Mesenchymal stem cell (in vitro differentiated cells and primary cell): Measurements from ENCODE around the gene FAM216A.

Experiments used
- DNase-seq: peaks from one replicate; pipeline ENCODE4 v3.0.0-alpha.2; 2013
- H2AFZ ChIP-seq: one replicate; pipeline ENCODE4 v1.6.1; 2013; ENCODE audit warnings: low read depth, mild to moderate bottlenecking, control low read depth, inconsistent platforms, low read length, moderate library complexity
- H2AK5ac ChIP-seq: 2 replicates; pipeline ENCODE4 v1.6.1; 2013; ENCODE audit warnings: low read length, moderate library complexity, mild to moderate bottlenecking, inconsistent platforms; ENCODE audit not compliant: severe bottlenecking
- H2BK120ac ChIP-seq: one replicate; pipeline ENCODE4 v1.6.1; 2013; ENCODE audit warnings: low read depth, mild to moderate bottlenecking, inconsistent platforms, low read length, moderate library complexity
- H2BK12ac ChIP-seq, 2 experiments: one replicate each; pipeline ENCODE4 v1.6.1; 2013; ENCODE audit warnings: inconsistent platforms in 2 of 2, low read length in 2 of 2, mild to moderate bottlenecking in 2 of 2, moderate library complexity in 2 of 2, control low read depth in 1 of 2
- H2BK15ac ChIP-seq: one replicate; pipeline ENCODE4 v1.6.1; 2013; ENCODE audit warnings: mild to moderate bottlenecking, low read depth, inconsistent platforms; ENCODE audit not compliant: poor library complexity, severe bottlenecking
- H2BK5ac ChIP-seq: 2 replicates; pipeline ENCODE4 v1.6.1; 2013; ENCODE audit warnings: low read depth, mild to moderate bottlenecking, low read length, control low read depth, inconsistent platforms; ENCODE audit not compliant: poor library complexity, severe bottlenecking
- H3K14ac ChIP-seq, 2 experiments: one replicate each; pipeline ENCODE4 v1.6.1; 2013; ENCODE audit warnings: inconsistent platforms in 2 of 2, low read length in 2 of 2, control low read depth in 1 of 2, mild to moderate bottlenecking in 1 of 2, moderate library complexity in 1 of 2
- H3K18ac ChIP-seq, 2 experiments: one replicate each; pipeline ENCODE4 v1.6.1; 2013; ENCODE audit warnings: inconsistent platforms in 2 of 2, low read length in 2 of 2, control low read depth in 1 of 2, low read depth in 1 of 2, mild to moderate bottlenecking in 1 of 2
- H3K23ac ChIP-seq, 2 experiments: one replicate each; pipeline ENCODE4 v1.6.1; 2013; ENCODE audit warnings: inconsistent platforms in 2 of 2, low read length in 2 of 2, mild to moderate bottlenecking in 2 of 2, moderate library complexity in 2 of 2, control low read depth in 1 of 2
- H3K27ac ChIP-seq: 2 replicates; pipeline ENCODE4 v1.5.1; 2013; ENCODE audit warnings: mild to moderate bottlenecking, moderate library complexity, low read length, control low read depth, inconsistent platforms; ENCODE audit not compliant: poor library complexity, severe bottlenecking
- H3K27me3 ChIP-seq, 2 experiments: 2 replicates each; pipeline versions ENCODE4 v1.6.1 to v1.7.0; 2013; ENCODE audit warnings: low read length in 2 of 2, mild to moderate bottlenecking in 2 of 2, moderate library complexity in 2 of 2, control low read depth in 1 of 2, inconsistent platforms in 1 of 2; ENCODE audit not compliant: control insufficient read depth in 1 of 2, insufficient read depth in 1 of 2
- H3K36me3 ChIP-seq, 2 experiments: 2 replicates each; pipeline versions ENCODE4 v1.6.1 to v1.7.0; 2013; ENCODE audit warnings: low read length in 2 of 2, control low read depth in 1 of 2, inconsistent platforms in 1 of 2, low read depth in 1 of 2, mild to moderate bottlenecking in 1 of 2; ENCODE audit not compliant: insufficient read depth in 2 of 2, control insufficient read depth in 1 of 2
- H3K4ac ChIP-seq, 2 experiments: one replicate each; pipeline ENCODE4 v1.6.1; 2013; ENCODE audit warnings: inconsistent platforms in 2 of 2, low read length in 2 of 2, mild to moderate bottlenecking in 2 of 2, moderate library complexity in 2 of 2, control low read depth in 1 of 2, low read depth in 1 of 2
- H3K4me1 ChIP-seq: 2 replicates; pipeline ENCODE4 v1.6.1; 2013; ENCODE audit warnings: low read depth, low read length, control low read depth; ENCODE audit not compliant: control insufficient read depth, insufficient read depth
- H3K4me2 ChIP-seq: 2 replicates; pipeline ENCODE4 v1.6.1; 2013; ENCODE audit warnings: low read length, mild to moderate bottlenecking, inconsistent platforms; ENCODE audit not compliant: poor library complexity, severe bottlenecking
- H3K4me3 ChIP-seq, 2 experiments: 2 replicates each; pipeline versions ENCODE4 v1.5.1 to v1.7.0; 2013; ENCODE audit warnings: low read length in 2 of 2, mild to moderate bottlenecking in 2 of 2, control low read depth in 1 of 2, low read depth in 1 of 2; ENCODE audit not compliant: insufficient read depth in 1 of 2
- H3K79me1 ChIP-seq: replicated peaks from 2 replicates; pipeline ENCODE4 v1.6.1; 2013; ENCODE audit warnings: mild to moderate bottlenecking, control low read depth, low read length, inconsistent platforms; ENCODE audit not compliant: poor library complexity, severe bottlenecking
- H3K9ac ChIP-seq: 2 replicates; pipeline ENCODE4 v1.7.0; 2013; ENCODE audit warnings: mild to moderate bottlenecking, low read length, moderate library complexity
- H3K9me3 ChIP-seq: 2 replicates; pipeline ENCODE4 v1.7.0; 2013; ENCODE audit warnings: mild to moderate bottlenecking, low read length; ENCODE audit not compliant: control insufficient read depth
- H4K8ac ChIP-seq: one replicate; pipeline ENCODE4 v1.6.1; 2013; ENCODE audit warnings: inconsistent platforms, mild to moderate bottlenecking, low read length, moderate library complexity
- H4K91ac ChIP-seq: one replicate; pipeline ENCODE4 v1.6.1; 2013; ENCODE audit warnings: mild to moderate bottlenecking, low read length, inconsistent platforms
- WGBS: methylation state at CpG from one replicate; pipeline ENCODE4 v1.1.7; 2013; ENCODE audit warnings: mixed read lengths; 5-methylcytosine and 5-hydroxymethylcytosine counted together

FAM216A gene

DNA sequence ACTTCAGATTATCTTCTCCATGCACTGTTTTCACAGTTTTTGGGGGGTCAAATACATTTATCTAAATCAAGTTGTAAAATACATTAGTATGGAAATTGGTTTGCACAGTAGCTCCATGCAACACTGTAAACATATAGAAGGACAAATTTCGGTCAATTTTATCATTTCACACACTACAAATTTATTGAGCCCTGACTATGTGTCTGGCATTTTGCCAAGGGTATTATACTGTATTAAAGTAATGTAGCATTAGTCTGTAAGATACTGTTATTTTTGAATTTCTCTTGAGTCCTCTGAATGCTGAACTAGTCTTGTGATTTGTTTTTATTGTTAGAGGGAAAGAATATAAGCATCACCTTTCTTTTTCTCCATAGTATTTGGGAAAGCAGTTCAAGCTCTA lies 34.8 kb downstream of the FAM216A start:
- no peak for DNase-seq

DNA sequence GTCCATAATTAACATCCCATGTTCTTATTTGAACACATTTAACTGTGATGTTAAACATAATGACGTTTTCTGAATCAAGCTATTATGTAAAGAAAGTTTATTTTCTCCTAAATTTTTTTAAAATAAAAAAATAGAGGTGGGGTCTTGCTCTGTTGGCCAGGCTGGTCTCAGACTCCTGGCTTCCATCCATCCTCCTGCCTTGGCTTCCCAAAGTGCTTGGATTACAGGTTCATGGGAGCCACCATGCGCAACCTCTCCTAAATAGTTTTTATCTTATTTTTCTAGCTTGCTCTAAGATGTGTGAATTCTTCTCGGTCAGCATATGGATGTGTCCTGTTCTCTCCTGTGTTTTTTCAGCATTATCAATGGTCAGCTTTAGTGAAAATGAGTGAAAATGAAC lies 36.7 kb downstream of the FAM216A start:
- Histone ChIP-seq H3K9me3 (no peaks in the 10 kb centered on the region), H2AK5ac (no peak overlapping the region), H4K91ac (no peak overlapping the region), H2BK12ac (no peak overlapping the region), H3K36me3 (no peaks in the 10 kb centered on the region), H2AFZ (no peak overlapping the region), H3K14ac (no peak overlapping the region), H3K4me3 (no peak overlapping the region), H3K18ac (no peak overlapping the region), H4K8ac (no peak overlapping the region), H3K4me2 (no peak overlapping the region), H3K27ac (no peak overlapping the region), H3K4ac (no peak overlapping the region), H2BK15ac (no peak overlapping the region), H3K9ac (no peak overlapping the region), H3K79me1 (no peaks in the 10 kb centered on the region), H2BK5ac (no peak overlapping the region), H3K4me1 (peaks cover 8% of the 10 kb centered on the region), H3K23ac (no peak overlapping the region), H2BK120ac (no peak overlapping the region), H3K27me3 (no peaks in the 10 kb centered on the region)
- 93% methylated on average over 1 of the region's 3 CpGs for WGBS
- DNase-seq = no peak

More for the DNA sequence above, 34.8 kb downstream of the FAM216A start:
- Histone ChIP-seq H3K4me2 (no peak overlapping the region), H2BK5ac (no peak overlapping the region), H3K27ac (no peak overlapping the region), H2AK5ac (no peak overlapping the region), H3K36me3 (peaks cover 0 to 4% of the 10 kb centered on the region in 2 experiments), H3K4me3 (no peak overlapping the region), H2BK15ac (no peak overlapping the region), H4K91ac (no peak overlapping the region), H2AFZ (no peak overlapping the region), H3K4ac (no peak overlapping the region), H3K14ac (no peak overlapping the region), H3K27me3 (no peaks in the 10 kb centered on the region), H4K8ac (no peak overlapping the region), H3K9me3 (no peaks in the 10 kb centered on the region), H2BK12ac (no peak overlapping the region), H3K18ac (no peak overlapping the region), H3K23ac (no peak overlapping the region), H3K4me1 (peaks cover 8% of the 10 kb centered on the region), H2BK120ac (no peak overlapping the region), H3K79me1 (no peaks in the 10 kb centered on the region), H3K9ac (no peak overlapping the region)
- no CpG with 5 or more reads among the region's 1 CpG for WGBS

DNA sequence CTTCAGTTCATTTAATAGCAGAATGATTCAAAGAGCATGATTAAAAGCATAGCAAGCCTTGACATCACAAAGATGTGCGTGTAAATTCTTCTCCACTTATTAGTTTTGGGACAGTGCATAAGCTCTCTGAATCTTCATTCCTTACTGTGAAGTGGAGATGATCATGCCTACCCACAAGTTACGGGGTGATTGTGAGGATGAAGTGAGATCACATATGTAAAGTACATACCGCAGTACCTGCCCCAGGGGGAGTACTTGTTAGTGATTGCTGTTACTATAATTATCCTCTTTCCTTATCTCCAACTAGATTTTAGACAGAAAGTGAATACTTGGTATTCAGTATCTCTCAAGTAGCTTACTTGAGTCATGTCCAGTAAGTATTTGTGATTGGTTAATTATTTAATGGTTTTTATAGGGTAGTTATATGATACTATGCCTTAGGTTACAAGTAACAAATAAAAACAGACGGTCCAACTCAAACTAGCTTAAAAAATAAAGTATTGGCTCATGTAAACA lies 39.5 kb downstream of the FAM216A start:
- H3K23ac ChIP-seq = no peak overlapping the region
- no peaks in the 10 kb centered on the region for H3K79me1 ChIP-seq
- H2AK5ac ChIP-seq = no peak overlapping the region
- no peak overlapping the region for H2BK12ac ChIP-seq
- H3K14ac ChIP-seq = no peak overlapping the region
- H3K4me2 ChIP-seq = no peak overlapping the region
- H2AFZ ChIP-seq = no peak overlapping the region
- H3K18ac ChIP-seq = no peak overlapping the region
- no peak overlapping the region for H3K4ac ChIP-seq
- no peak overlapping the region for H3K27ac ChIP-seq
- H3K4me1 ChIP-seq = no peaks in the 10 kb centered on the region
- peaks cover 0 to 3% of the 10 kb centered on the region in 2 experiments for H3K27me3 ChIP-seq
- no peaks in the 10 kb centered on the region for H3K36me3 ChIP-seq
- no peak overlapping the region for H3K9ac ChIP-seq
- H3K9me3 ChIP-seq = no peaks in the 10 kb centered on the region
- no peak for DNase-seq
- no peak overlapping the region for H2BK15ac ChIP-seq
- H2BK120ac ChIP-seq = no peak overlapping the region
- no peak overlapping the region for H3K4me3 ChIP-seq
- no peak overlapping the region for H4K91ac ChIP-seq
- no peak overlapping the region for H4K8ac ChIP-seq
- 100% methylated on average over 1 of the region's 4 CpGs for WGBS
- no peak overlapping the region for H2BK5ac ChIP-seq

DNA sequence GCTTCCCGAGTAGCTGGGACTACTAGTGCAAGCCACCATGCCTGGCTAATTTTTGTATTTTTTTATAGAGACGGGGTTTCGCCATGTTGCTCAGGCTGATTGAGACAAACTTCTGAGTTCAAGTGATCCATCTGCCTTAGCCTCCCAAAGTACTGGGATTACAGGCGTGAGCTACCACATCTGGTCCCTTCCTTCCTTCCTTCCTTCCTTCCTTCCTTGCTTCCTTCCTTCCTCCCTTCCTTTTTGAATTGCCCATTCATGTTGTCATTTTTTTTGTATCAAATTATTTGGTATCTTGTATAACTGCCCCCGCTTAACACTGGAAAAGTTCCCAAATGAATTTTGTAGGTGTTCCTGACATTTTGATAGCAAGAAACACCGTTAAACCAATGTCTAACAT lies 45.2 kb downstream of the FAM216A start:
- H3K9me3 ChIP-seq = no peaks in the 10 kb centered on the region
- H2BK120ac ChIP-seq = no peak overlapping the region
- H3K14ac ChIP-seq = no peak overlapping the region
- WGBS = 83% methylated on average over 6 of the region's 6 CpGs
- H2BK15ac ChIP-seq = no peak overlapping the region
- H3K79me1 ChIP-seq = no peaks in the 10 kb centered on the region
- no peak overlapping the region for H3K27ac ChIP-seq
- no peak overlapping the region for H2AK5ac ChIP-seq
- H3K4me1 ChIP-seq = no peaks in the 10 kb centered on the region
- H3K23ac ChIP-seq = no peak overlapping the region
- no peak overlapping the region for H2BK5ac ChIP-seq
- no peak overlapping the region for H4K8ac ChIP-seq
- H3K4me2 ChIP-seq = no peak overlapping the region
- H3K9ac ChIP-seq = no peak overlapping the region
- H3K36me3 ChIP-seq = no peaks in the 10 kb centered on the region
- no peak for DNase-seq
- H3K4me3 ChIP-seq = no peak overlapping the region
- no peak overlapping the region for H2AFZ ChIP-seq
- peaks cover 0 to 3% of the 10 kb centered on the region in 2 experiments for H3K27me3 ChIP-seq
- H3K4ac ChIP-seq = no peak overlapping the region
- no peak overlapping the region for H2BK12ac ChIP-seq
- H3K18ac ChIP-seq = no peak overlapping the region
- H4K91ac ChIP-seq = no peak overlapping the region
